GM10847 (cell line): ENCODE data around the gene CCNJL.

Experiments used
- POLR2A ChIP-seq: IDR thresholded peaks from 2 replicates; pipeline ENCODE4 v1.6.1; 2011; ENCODE audit not compliant: insufficient read length; ENCODE audit errors: extremely low read depth

Gene CCNJL

GRCh38 chr5:160237571-160238093 lies 74.7 kb downstream of the CCNJL start:
- TF ChIP-seq POLR2A, result no peak

DNA sequence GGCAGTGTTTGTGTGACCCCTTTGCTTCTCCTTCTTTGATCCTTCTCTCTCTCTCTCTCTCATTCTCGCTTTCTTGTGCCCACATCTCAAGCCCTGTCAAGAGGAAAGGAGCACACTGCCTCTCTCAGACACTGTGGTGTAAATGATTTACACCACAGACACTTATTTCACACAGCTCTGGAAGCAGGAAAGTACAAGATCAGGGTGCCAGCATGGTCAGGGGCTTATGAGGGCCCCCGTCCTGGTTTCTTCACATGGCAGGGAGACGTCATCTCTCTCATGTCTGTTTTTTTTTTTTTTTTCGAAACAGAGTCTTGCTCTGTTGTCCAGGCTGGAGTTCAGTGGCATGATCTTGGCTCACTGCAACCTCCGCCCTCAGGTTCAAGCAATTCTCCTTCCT lies 76.6 kb downstream of the CCNJL start:
- no peak for TF ChIP-seq POLR2A

- TF ChIP-seq POLR2A, result no peak
Observed at GRCh38 chr5:160233215-160233614, 79.1 kb downstream of the CCNJL start.

DNA sequence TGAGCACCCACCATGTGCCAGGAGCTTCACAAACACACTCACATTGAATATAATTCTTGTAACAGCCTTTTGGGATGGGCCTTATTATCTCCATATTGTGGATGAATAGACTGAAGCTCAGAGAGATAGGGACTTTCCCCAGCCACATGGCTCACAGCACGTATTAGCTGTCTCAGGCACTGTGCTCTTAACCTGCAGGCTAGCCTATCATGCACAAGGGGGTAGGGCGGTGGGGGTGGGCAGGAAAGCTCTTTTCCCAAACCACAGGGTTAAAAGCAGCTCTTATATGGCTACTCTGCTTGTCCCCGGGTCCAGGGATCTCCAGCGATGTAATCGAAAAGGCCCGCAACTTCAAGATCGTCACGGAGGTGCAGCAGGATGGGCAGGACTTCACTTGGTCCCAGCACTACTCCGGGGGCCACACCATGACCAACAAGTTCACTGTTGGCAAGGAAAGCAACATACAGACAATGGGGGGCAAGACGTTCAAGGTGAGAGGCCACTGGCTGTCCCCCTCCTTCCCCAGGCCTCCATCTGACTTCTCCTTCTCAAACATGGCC lies 80.5 kb downstream of the CCNJL start:
- TF ChIP-seq POLR2A, result no peak

GRCh38 chr5:160230686-160231527 lies 81.5 kb downstream of the CCNJL start:
- TF ChIP-seq POLR2A, result no peak

DNA sequence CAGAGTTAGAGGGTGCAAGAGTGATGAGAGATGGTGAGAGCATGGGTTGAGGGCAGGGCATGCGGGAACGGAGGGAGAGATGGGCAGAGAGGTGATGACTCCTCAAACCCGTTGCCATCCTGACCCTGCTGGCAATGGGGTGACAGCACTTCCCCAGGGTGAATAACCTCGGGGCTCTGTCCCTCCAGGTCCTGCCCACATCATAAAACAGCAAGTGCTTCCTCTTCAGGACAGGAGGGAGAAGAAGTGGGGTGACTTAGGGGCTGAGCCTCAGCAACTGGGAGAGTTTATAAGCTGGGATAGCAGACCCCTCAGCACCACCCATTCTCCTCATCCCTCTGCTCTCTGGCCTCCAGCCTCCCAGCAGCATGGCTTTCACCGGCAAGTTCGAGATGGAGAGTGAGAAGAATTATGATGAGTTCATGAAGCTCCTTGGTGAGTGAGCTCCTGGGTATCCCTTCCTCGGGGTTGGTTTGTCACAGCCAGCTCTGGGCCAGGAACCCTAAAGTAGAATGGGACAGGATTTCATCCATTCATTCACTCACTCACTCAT lies 83.1 kb downstream of the CCNJL start, which contains the start of gene FABP6:
Gene FABP6 (plus strand): TSS at position 317 of the 553 bp plus-strand sequence. CDS start 52 bp downstream, at position 369.
- no peak for TF ChIP-seq POLR2A

- no peak for TF ChIP-seq POLR2A
Observed at GRCh38 chr5:160227012-160227411, 85.4 kb downstream of the CCNJL start.

- TF ChIP-seq POLR2A, result no peak
Observed at GRCh38 chr5:160221082-160221481, 91.3 kb downstream of the CCNJL start.

- TF ChIP-seq POLR2A, result no peak
Observed at GRCh38 chr5:160219356-160219755, 93.0 kb downstream of the CCNJL start.

GRCh38 chr5:160213537-160213936 lies 98.8 kb downstream of the CCNJL start:
- TF ChIP-seq POLR2A, result no peak

- no peak for TF ChIP-seq POLR2A
Observed at GRCh38 chr5:160211352-160211751, 101.0 kb downstream of the CCNJL start.

- TF ChIP-seq POLR2A, result no peak
Observed at GRCh38 chr5:160210606-160211005, 101.8 kb downstream of the CCNJL start.

GRCh38 chr5:160209917-160210316 lies 102.4 kb downstream of the CCNJL start:
- TF ChIP-seq POLR2A, result no peak

GRCh38 chr5:160207061-160207460 lies 105.3 kb downstream of the CCNJL start:
- TF ChIP-seq POLR2A, result no peak
